SKM-1 (cell line): ENCODE data around the gene OR2T8.

ENCODE experiments used
- DNase-seq: peaks from one replicate; lab custom pipeline; 2025; ENCODE audit not compliant: unreplicated experiment; lab: John Stamatoyannopoulos, UW

The OR2T8 gene

GRCh38 chr1:247919952-247920351, at the start of gene OR2T8:
Gene OR2T8, plus strand, starts transcription at chr1:247920252. Its CDS starts 766 bp downstream, at chr1:247921018.
- no peak for DNase-seq

GRCh38 chr1:247883346-247883745, 36.7 kb upstream of the OR2T8 start:
- DNase-seq, result no peak

GRCh38 chr1:247884797-247885413, 35.1 kb upstream of the OR2T8 start:
- no peak for DNase-seq

GRCh38 chr1:247895163-247895637, 24.9 kb upstream of the OR2T8 start, which contains the start of gene OR2W3:
Gene OR2W3, plus strand, starts transcription at chr1:247895587. Its CDS starts 0 bp downstream, at chr1:247895587.
- DNase-seq, result no peak

- no peak for DNase-seq
These were observed 24.1 kb upstream of the OR2T8 start for GRCh38 chr1:247895976-247896375.

- DNase-seq, result no peak
These were observed 15.9 kb upstream of the OR2T8 start for GRCh38 chr1:247904122-247904521.

GRCh38 chr1:247905181-247905580, 14.9 kb upstream of the OR2T8 start:
- DNase-seq, result no peak

- no peak for DNase-seq
These were observed 14.0 kb upstream of the OR2T8 start for GRCh38 chr1:247905910-247906503.

- no peak for DNase-seq
These were observed 13.5 kb upstream of the OR2T8 start for GRCh38 chr1:247906504-247907047.

GRCh38 chr1:247908766-247909165, 11.3 kb upstream of the OR2T8 start:
- no peak for DNase-seq

- no peak for DNase-seq
These were observed 6.3 kb upstream of the OR2T8 start for GRCh38 chr1:247913786-247914185.

- DNase-seq, result no peak
These were observed 5.0 kb upstream of the OR2T8 start for GRCh38 chr1:247914941-247915662.

- DNase-seq, result no peak
These were observed 3.9 kb downstream of the OR2T8 start for GRCh38 chr1:247923941-247924340.

- DNase-seq, result no peak
These were observed 4.8 kb downstream of the OR2T8 start, which contains the start of gene OR2AJ1 for GRCh38 chr1:247924868-247925267. Gene OR2AJ1, plus strand, starts transcription at chr1:247924889. Its CDS starts 8,880 bp downstream, at chr1:247933769.

GRCh38 chr1:247933989-247934388, 13.9 kb downstream of the OR2T8 start:
- DNase-seq, result no peak

- DNase-seq, result no peak
These were observed 15.7 kb downstream of the OR2T8 start for GRCh38 chr1:247935781-247936180.

GRCh38 chr1:247936415-247936814, 16.4 kb downstream of the OR2T8 start:
- no peak for DNase-seq

- DNase-seq, result peak; percentile 89
These were observed 17.1 kb downstream of the OR2T8 start for GRCh38 chr1:247936965-247937734.

GRCh38 chr1:247942624-247943023, 22.6 kb downstream of the OR2T8 start:
- no peak for DNase-seq

GRCh38 chr1:247948558-247948957, 28.5 kb downstream of the OR2T8 start, which contains the start of gene OR2L8:
Gene OR2L8, plus strand, starts transcription at chr1:247948858. Its CDS starts 0 bp downstream, at chr1:247948858.
- no peak for DNase-seq

- no peak for DNase-seq
These were observed 33.4 kb downstream of the OR2T8 start for GRCh38 chr1:247953408-247953807.
